Islet precursor cell (in vitro differentiated cells): ENCODE results near the gene NKD2.
"Not testable (repeated sequence)": the region's sequence is repeated elsewhere in the genome, so short reads cannot be mapped to it uniquely, and the experiment has no call there.

Experiments used
- DNase-seq: peaks from one replicate; pipeline ENCODE4 v3.0.0-alpha.2; 2018

The NKD2 gene

DNA sequence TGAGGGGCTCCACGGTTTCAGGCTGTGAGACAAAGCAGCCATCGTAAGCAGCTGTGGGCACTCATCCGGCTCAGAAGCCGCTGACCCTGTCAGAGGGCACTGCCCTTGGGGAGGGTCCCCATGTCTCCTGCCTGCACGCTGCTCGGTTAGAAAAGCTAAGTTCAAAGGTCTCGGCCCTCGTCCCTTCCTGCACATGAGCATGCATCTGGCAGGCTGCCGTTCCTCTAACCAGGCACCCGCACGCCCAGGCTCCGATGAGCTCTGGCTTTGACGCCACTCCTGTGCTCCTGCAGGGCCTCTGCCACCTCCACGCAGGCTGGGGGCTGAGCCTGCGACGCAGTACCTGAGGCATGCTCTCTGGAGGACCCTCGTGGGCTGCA, 51.3 kb downstream of the NKD2 start:
- no peak for DNase-seq

DNA sequence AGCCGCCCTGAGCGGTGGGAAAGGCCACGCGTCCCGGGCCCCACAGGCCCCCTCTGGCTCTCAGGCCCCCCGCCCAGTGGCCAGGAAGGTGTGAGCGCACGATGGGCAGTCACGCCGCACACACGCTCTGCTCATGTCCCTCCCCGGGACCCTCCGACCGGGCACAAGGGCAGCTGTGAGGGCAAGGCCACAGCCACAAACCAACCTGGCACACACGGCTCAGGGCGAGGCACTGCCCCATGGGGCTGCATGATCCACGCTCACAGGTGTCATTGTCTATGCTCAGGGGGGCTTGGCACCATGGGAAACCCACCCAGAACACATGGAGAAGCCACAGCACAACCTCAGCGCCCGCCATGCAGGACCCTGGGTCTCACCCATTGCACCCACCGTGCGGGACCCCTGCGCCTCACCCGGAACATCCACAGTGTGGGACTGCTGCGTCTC, 52.0 kb downstream of the NKD2 start:
- no peak for DNase-seq

DNA sequence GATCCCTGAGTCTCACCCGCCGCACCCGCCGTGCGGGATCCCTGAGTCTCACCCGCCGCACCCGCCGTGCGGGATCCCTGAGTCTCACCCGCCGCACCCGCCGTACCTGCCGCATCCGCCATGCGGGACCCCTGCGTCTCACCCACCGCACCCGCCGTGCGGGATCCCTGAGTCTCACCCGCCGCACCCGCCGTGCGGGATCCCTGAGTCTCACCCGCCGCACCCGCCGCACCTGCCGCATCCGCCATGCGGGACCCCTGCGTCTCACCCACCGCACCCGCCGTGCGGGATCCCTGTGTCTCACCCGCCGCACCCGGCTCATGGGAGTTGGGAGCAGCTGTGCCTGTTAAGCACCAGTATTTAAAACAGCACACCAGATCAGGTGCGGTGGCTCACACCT, 52.7 kb downstream of the NKD2 start:
- DNase-seq, result not testable (repeated sequence)

DNA sequence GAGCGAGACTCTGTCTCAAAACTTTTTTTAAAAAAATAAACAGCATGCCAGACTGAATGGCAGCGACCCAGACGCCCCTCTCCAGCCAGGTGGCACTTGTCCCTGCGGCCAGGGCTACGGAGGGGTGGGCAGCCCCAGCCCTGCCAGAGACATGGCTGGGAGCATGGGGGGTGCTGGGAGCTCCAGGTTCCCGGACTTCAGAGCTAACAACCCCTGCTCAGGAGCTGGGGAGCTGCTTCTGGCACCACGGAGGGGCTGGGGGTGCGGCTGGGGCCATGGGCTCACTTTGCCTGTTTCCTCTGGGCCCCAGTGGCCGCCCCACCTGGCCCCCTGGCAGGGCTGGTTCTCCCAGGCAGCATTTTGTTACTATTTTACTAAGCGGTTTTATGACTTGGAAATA, 53.3 kb downstream of the NKD2 start:
- no peak for DNase-seq

DNA sequence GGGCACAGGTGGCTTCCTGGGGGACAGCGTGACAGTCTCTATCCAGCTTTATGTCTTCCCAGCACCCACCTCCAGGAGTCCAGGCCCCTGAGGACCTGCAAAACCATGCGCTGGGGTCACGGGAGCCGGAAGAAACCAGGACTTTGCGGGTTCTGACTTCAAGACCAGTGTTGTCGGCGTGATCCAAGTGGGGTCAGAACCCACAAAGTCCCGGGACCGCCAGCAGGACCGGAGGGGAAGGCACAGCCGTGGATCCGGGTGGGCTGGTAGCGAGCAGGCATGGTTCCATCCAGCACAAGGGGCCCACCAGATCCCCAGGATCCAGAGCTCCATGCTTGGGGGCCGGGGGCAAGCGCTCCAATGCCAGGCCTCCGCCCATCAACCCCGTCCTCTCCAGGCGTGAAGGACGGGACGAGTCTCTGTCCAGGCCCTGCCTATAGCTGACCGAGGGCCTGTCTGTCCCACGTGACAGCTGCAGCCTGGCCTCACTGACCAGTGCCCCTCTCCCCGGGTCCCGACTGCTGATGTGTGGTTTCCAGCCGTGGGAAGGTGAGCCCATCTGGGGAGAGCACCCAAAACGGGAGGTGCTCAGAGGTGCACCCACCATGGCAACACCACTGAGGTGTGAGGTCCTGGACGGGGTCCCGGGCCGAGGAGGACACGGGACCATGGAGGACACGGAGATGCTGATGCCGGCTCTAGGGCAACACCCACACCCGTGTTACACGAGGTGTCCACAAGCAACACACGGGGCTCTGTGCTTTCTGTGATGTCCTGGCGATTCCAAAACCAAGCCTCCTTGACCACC, 54.4 kb downstream of the NKD2 start:
- no peak for DNase-seq

DNA sequence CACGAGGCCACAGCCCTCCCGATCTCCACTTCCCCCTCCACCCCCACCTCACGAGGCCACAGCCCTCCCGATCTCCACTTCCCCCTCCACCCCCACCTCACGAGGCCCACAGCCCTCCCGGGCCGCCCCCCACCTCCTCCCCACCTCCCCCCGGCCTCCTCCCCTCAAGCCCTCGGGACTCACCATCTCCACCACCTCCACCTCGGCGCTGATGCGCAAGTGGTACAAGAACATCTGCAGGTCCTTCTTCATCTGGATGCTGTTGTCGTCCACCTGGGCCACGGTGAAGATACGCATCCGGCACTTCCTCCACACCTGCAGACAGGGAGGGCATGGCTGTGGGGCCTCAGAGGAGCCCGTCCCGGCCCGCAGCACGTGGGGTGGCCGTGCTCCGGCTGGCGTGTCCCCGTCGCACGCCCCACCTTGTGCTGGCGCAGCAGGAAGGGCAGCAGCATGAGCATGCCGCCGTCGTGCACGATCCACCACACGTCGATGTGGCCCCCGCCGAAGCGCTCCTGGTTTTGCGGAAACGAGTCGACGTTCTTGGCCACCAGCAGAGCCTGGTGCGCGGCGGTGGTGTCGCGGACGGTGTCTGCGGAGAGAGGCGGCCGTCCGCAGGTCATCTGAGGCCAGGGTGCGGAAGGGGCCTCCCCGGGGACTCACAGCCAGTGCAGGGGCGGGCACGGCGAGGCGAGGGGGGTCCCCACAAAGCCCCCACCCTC, 55.2 kb downstream of the NKD2 start:
- no peak for DNase-seq

DNA sequence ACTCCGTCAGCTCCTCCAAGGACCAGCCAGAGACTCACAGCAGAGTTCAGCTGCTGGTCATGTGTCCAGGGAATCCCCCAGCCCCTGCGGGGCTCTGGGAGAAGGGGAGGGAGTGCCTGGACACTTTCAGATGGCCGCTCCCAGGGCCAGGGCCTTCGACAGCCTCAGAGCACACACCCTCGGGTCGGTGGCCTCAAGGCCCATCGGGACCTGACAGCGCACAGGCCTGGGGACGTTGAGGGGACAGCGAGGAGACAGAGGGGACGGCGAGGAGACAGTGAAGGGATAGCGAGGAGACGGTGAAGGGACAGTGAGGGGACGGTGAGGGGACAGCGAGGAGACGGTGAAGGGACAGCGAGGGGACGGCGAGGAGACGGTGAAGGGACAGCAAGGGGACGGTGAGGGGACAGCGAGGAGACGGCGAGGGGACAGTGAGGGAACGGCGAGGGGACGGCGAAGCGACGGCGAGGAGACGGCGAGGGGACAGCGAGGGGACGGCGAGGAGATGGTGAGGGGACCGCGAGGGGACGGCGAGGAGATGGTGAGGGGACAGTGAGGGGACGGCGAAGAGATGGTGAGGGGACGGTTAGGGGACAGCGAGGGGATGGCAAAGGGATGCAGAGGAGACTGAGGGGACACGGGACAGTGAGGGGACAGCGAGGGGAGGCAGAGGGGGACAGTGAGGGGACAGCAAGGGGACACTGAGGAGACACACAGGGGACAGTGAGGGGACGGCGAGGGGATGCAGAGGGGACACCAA, 56.0 kb downstream of the NKD2 start:
- no peak for DNase-seq

DNA sequence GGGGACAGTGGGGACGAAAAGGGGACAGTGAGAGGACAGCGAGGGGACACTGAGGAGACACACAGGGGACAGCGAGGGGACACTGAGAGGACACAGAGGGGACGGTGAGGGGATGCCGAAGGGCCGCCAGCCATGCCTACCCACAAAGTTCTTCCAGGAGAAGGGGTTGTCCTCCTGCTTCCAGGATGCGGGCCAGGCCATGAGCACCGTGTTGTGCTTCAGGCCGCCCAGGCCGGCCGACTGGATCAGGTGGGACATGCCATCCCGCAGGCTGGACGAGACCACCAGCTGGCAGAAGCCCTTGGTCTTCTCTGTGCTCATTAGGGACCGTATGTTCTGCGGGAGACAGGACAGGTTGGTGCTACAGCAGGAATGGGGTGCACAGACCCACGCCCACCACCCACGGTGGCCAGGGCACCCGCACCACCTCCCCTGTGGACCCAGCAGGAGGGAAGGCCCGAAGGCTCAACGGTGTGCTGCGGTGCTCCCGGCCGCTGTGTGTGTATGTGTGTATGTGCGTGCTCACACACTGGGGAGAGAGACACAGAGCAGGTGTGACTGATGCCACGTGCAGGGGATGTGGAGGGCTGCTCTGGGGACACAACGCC, 56.6 kb downstream of the NKD2 start:
- DNase-seq, result no peak

DNA sequence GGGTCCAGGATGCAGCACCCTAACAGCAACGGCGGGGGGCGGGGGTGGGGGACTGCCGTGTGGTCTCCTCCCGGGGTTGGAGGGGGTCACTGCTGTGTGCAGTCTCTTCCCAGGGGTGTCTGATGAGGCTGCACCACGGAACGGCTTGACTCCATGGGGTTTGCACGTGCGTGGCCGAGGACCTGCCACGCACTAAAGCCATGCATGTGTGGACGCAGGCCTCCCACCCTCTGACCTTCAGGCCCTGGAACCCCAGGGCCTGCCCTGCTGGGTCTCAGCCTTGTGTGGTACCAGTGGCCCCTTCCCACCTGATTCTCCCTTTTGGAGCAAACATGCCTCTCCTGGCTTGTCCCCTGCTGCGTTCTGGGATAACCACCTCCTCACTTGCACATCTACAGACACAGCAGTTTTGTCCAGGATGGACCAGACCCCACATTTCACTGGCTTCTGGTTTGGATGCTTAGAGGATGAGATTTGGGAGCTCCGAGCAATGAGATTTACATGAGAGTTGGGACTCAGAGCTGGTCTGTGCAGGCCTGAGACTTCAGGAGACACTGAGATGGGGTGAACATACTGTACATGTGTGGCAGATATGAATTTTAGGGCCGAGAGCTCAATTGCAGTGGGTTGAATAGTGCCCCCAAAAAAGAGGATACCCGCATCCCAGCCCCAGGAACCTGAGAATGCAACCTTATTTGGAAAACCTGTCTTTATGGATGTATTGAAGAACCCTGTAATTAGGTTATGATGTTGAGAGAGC, 57.5 kb downstream of the NKD2 start:
- DNase-seq, result no peak

DNA sequence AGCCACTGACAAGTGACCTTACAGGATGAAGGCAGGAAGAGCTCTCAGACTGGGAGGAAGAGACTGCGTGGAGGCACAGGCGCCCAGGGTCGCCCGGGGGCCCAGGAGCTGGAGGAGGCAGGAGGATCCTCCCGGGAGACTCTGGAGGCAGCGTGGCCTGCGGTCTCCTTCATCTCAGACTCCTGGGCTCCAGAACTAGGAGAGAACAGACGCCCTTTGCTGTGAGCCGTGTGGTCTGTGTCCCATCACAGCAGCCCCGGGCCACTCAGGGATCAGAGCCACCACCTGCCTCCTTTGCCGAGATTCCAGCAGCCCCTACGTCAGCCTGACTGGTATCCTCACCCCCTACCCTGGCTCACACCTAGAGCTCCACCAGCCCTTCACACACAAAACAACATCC, 58.1 kb downstream of the NKD2 start:
- no peak for DNase-seq

DNA sequence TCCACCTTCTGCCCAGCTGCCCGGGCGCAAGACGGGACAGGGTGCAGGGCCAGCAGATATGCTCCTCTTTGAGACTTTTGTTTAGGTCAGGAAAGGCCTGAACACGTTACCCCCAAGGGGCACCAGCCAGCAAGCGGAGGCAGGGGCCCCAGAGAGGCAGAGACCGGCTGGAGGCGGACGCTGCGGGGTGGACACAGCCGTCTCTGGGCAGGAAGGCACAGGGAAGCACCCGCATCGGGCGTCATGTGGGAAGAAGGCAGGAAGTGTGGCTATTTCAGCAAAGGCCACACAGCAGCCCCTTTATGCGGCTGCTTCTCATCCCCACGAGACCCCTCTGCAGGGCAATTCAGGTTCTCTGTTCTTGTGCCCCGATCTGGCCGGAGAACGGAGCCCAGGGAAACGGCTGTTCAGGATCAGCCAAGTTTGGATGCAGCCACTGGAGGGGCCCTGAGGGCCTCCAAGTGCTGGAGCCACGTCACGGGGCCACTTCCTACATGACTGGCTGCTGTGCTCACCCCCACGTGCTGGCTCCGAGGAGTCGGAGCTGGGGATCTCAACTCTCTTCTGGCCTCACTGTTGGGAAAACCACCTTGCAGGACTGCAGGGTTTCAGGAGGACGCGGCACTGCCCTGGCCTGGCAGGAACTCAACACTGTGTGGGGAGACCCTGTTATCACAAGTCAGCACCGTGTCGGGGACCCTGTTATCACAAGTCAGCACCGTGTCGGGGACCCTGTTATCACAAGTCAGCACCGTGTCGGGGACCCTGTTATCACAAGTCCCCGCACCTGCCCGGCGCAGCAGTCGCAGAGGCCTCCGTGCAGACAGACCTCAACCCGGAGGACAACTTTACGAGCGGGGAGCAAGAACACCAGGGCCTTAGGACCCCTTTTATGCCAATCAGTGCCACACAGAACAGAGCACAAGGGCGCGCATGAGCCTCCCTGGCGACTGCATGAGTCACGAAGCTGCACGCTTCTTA, 58.8 kb downstream of the NKD2 start:
- no peak for DNase-seq

DNA sequence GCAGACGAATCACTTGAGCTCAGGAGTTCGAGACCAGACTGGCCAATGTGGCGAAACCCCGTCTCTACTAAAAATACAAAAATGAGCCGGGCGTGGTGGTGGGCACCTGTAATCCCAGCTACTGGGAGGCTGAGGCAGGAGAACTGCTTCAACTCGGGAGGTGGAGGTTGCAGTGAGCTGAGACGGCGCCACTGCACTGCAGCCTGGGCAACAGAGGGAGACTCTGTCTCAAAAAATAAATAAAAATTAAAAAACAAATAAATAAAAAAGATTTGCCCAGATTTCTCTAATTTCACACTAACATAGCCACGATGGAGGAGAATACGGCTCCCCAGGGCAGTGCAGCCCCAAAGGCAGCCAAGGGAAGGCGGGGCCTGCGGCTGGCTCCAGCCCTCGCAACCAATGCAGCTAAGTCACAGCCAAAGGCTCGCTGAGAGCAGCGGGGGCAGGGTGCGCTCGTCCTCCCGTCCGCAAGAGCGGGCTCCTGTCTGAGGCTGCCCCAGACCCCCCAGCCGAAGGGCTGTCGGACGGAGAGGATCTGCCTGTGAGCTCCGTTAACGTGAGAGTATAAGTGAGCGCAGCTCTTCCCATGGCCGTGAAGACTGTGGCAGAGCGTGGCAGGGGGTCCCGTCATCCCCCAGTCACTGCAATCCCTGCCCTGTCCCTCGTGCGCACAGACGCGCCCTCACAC, 59.7 kb downstream of the NKD2 start:
- no peak for DNase-seq

DNA sequence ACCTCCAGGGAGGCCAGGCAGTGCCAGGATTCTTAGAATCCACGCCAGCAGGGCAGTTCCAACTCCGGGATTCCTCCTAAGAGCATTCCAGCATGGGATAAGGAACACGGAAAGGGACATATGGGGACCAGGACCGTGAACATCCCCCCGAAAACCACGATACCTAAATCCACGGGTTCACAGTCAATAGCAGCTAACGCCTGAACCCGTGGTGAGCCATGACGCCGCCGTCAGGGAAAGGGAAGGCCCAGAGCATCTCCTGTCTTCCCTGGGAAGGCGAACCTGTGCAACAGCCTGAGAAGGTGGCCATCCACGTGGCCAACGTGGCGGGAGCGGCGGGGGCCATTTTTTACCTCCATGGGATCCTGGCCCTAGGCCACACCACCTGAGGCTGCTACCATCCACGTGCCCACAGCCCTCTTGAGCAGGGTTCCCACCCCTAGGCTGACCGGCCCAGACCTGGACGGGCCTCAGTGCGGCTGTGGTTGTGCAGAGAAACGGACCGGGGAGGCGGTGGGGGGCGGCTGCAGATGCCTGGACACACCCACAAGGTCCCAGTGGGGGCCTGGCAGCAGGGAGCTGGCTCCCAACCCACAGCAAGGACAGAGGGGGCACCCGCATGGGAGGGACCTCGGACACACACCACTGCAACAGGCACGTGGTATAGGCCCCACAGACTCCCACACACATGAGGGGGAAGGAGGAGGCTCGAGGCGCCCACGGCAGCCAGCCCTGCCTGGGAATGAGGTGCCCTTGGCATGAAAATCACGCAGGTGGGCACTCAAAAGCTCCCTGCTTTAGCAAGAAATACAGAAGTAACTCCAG, 60.5 kb downstream of the NKD2 start:
- no peak for DNase-seq

DNA sequence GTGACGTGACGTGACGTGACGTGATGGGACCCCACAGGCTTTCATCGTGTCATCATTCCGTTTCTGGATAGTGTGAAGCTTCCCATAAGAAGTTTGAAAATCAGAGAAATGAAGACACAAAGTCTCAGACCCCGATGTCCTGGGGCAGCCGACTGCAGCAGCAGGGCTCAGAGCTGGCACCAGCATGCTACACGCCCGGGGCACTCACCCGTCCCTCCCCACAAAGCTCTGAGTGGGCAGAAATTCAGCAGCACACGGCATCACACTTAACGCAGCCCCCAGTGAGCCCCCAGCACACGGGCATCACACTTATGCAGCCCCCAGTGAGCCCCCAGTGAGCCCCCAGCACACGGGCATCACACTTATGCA, 61.1 kb downstream of the NKD2 start:
- DNase-seq, result no peak

DNA sequence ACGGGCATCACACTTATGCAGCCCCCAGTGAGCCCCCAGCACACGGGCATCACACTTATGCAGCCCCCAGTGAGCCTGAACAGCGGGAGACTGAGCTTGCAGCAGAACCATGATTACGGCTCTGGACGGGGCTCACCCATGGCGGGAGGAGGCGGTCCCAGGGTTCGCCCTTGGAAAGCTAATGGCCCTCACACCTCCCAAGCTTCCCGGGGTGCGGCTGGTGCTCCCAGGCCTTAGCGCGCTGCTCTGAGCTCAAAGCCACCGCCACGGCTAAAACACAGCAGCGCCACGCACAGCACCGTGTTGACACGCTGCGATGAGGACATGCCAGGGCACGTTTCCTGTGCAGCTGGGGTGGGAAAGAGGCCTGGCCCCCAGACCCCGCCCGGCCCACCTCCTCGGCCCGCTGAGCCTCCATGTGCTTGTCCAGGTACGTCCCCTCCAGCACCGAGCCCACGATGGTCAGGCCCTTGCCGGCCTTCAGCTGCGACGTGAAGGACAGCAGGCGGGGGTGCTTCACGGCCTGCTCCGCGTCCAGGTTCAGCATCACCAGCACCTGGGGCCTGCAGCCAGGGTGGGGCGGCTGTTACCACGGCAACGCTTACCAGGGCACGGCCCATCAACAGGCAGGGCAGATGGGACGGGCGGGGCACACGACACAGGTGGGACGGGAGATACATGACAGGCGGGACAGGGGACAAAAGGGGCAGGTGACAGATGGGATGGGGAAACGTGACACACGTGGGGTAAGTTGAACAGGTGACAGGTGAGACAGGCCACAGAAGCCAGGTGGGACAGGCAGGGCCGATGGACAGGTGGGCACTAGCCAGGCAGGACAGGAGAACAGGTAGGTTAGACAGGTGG, 64.9 kb downstream of the NKD2 start:
- DNase-seq, result no peak

DNA sequence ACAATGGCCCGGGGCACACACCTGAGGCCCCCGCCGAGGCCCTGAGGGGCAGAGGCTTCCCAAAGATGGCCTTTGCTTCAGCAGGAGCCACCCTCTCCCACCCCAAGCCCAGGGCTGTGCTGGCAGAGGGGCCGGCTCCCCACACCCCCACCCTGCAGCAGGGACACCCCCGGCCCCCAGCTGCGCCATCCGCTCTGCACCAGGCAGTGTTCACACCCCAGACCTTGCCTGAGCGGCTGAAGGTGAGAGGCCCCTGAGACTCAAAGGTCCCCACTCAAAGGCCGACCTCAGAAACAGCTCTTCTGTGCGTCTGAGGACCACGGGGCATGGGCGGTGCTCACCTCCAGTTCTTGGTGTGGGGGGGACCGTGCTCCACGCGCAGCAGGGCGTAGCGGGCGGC, 65.6 kb downstream of the NKD2 start:
- DNase-seq, result no peak

DNA sequence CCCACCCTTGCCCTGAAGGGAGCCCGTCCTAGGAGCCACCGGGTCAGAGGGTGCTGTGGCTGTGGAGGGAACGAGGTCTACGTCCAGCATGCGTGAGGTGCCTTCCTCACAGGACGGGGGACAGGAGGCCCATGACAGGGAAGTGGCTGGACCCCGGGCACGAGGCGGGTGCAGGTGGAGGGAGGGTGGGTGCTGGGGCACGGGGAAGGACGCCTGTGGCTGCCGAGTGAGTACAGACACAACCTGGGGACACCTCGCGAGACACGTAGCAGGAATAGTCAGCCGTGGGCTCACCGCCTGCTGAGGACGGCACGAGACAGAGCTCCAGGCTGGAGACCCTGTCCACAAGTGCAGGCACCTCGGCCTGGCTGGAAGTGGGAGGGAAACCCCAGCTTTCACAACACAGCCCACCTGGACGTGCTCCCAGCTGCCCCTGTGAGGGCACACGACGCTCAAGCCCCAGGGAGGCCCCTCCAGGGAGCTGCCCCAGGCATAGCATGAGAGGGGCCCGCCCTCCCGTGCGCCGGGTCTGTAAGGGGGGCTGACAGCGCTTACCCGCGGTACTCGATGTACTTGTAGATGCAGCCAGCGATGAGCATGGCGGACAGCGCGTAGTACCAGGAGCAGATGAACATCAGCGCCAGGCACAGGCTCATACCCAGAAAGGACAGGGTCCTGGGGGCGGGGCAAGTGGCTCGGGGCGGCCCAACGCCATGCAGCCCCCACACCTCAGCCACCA, 66.4 kb downstream of the NKD2 start:
- no peak for DNase-seq

DNA sequence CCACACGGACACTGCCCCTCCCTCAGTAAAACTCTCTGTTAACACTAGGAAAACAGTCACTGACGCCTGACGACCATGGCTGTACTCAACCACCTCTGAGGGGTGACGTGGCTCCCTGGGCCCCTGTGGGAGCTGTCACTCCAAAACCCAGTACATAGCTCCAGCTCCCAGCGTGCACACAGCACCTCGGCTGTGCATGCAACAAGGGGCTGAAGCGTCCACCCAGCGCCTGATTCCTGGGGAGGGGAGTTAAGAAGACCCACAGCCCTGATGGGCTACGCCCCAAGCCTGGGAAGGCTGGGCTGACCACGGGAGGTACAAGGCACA, 66.9 kb downstream of the NKD2 start:
- DNase-seq, result no peak
